Measurements from ENCODE around the gene TM4SF4. TPM values are rescaled to one million over a fixed set of nuclear protein-coding genes. Genes with fewer than 3 reads are reported as not detected.

TM4SF4 gene
- total and polyA plus RNA-seq, 4 donors: 184 to 230 (median 208) TPM

- TF ChIP-seq REST (IDR thresholded peaks at IDR 0.05) (no peak), RAD21 (IDR thresholded peaks at IDR 0.05) (no peak), ATF3 (IDR thresholded peaks at IDR 0.05) (no peak), GABPA (IDR thresholded peaks at IDR 0.05 in 1 of 2, conservative IDR thresholded peaks at IDR 0.05 in 1 of 2) (no peak), HNF4A (conservative IDR thresholded peaks at IDR 0.05) (no peak), JUND (IDR thresholded peaks at IDR 0.05) (no peak), FOXA2 (IDR thresholded peaks at IDR 0.05) (no peak), TAF1 (conservative IDR thresholded peaks at IDR 0.05) (no peak), MAX (IDR thresholded peaks at IDR 0.05) (no peak), YY1 (IDR thresholded peaks at IDR 0.05) (no peak)
These were observed 35.5 kb upstream of the TM4SF4 start (continued) for GRCh38 chr3:149438981-149439380.

GRCh38 chr3:149441642-149442041 is 32.9 kb upstream of the TM4SF4 start:
- Histone ChIP-seq H3K9ac (ENCODE audit: low read depth in 1 of 2, low read length in 2 of 2) (no peak overlapping the region), H3K27ac (ENCODE audit: low read depth in 1 of 2, low read length in 2 of 2) (no peak overlapping the region), H3K9me3 (ENCODE audit: control insufficient read depth in 4 of 4, low read length in 3 of 4) (no peaks in the 10 kb centered on the region), H3K27me3 (ENCODE audit: control insufficient read depth in 4 of 4, insufficient read depth in 4 of 4, low read length in 3 of 4) (no peaks in the 10 kb centered on the region), H3K4me1 (ENCODE audit: control insufficient read depth in 4 of 4, insufficient read depth in 4 of 4, low read length in 3 of 4) (peaks cover 0 to 4% (median 1%) of the 10 kb centered on the region in 4 donors), H3K36me3 (ENCODE audit: control insufficient read depth in 4 of 4, insufficient read depth in 3 of 4, low read depth in 1 of 4, low read length in 3 of 4) (no peaks in the 10 kb centered on the region), H3K4me3 (ENCODE audit: low read depth in 1 of 3, low read length in 3 of 3) (no peak overlapping the region)
- WGBS: 97% methylated on average over 1 of the region's 1 CpG
- no peak for DNase-seq (ENCODE audit: low spot score)
- TF ChIP-seq HNF4A (conservative IDR thresholded peaks at IDR 0.05) (no peak), REST (IDR thresholded peaks at IDR 0.05) (no peak), GABPA (IDR thresholded peaks at IDR 0.05 in 1 of 2, conservative IDR thresholded peaks at IDR 0.05 in 1 of 2) (no peak), MAX (IDR thresholded peaks at IDR 0.05) (no peak), NR2F2 (IDR thresholded peaks at IDR 0.05) (no peak), RAD21 (IDR thresholded peaks at IDR 0.05) (no peak), HNF4G (IDR thresholded peaks at IDR 0.05) (no peak), JUND (IDR thresholded peaks at IDR 0.05) (no peak), YY1 (IDR thresholded peaks at IDR 0.05) (no peak), FOXA2 (IDR thresholded peaks at IDR 0.05) (no peak), EGR1 (IDR thresholded peaks at IDR 0.05; ENCODE audit: low read depth in 2 of 2) (no peak), ZBTB33 (IDR thresholded peaks at IDR 0.05) (no peak), RXRA (IDR thresholded peaks at IDR 0.05) (no peak)

Data from liver (tissue), 9 donors.